BLaER1 (cell line): ENCODE measurements around the gene OR7G3.

Experiments
- H3K27ac ChIP-seq: shearing (Covaris generic); formaldehyde crosslinking; 2 replicates; pipeline ENCODE4 v1.8.1; 2022
- H3K27me3 ChIP-seq: shearing (Covaris generic); formaldehyde crosslinking; 2 replicates; pipeline ENCODE4 v1.8.1; 2022
- H3K36me3 ChIP-seq: shearing (Covaris generic); formaldehyde crosslinking; 2 replicates; pipeline ENCODE4 v1.8.1; 2022
- H3K4me1 ChIP-seq: shearing (Covaris generic); formaldehyde crosslinking; 2 replicates; pipeline ENCODE4 v1.8.1; 2022
- H3K4me2 ChIP-seq: shearing (Covaris generic); formaldehyde crosslinking; 2 replicates; pipeline ENCODE4 v1.8.1; 2022
- H3K4me3 ChIP-seq: shearing (Covaris generic); formaldehyde crosslinking; 2 replicates; pipeline ENCODE4 v1.8.1; 2022
- H3K9ac ChIP-seq: shearing (Covaris generic); formaldehyde crosslinking; 2 replicates; pipeline ENCODE4 v1.8.1; 2022
- H3K9me3 ChIP-seq: shearing (Covaris generic); formaldehyde crosslinking; 2 replicates; pipeline ENCODE4 v1.8.1; 2022
- H4K20me1 ChIP-seq: shearing (Covaris generic); formaldehyde crosslinking; 2 replicates; pipeline ENCODE4 v1.8.1; 2022
- Cebpa-rat ChIP-seq: shearing (Covaris generic); IDR thresholded peaks from 2 replicates; pipeline ENCODE4 v1.8.1; 2022

Gene OR7G3

GRCh38 chr19:9116547-9116946, 10.2 kb downstream of the OR7G3 start:
- Histone ChIP-seq H3K4me3 (no peak overlapping the region), H3K27ac (no peak overlapping the region), H3K9me3 (no peaks in the 10 kb centered on the region), H3K27me3 (no peaks in the 10 kb centered on the region), H3K4me1 (no peaks in the 10 kb centered on the region), H3K36me3 (no peaks in the 10 kb centered on the region), H3K9ac (no peak overlapping the region), H3K4me2 (no peak overlapping the region), H4K20me1 (no peaks in the 10 kb centered on the region)
- TF ChIP-seq Cebpa-rat, result no peak

GRCh38 chr19:9115307-9115813, 11.4 kb downstream of the OR7G3 start, which contains the start of gene OR7G1:
Gene OR7G1 (minus strand): TSS chr19:9115763. CDS start chr19:9115763, 0 bp downstream.
- H3K36me3 ChIP-seq, result no peaks in the 10 kb centered on the region
- no peaks in the 10 kb centered on the region for H3K4me1 ChIP-seq
- no peaks in the 10 kb centered on the region for H3K9me3 ChIP-seq
- no peak within 1 kb of the TSS for H3K4me3 ChIP-seq
- no peaks in the 10 kb centered on the region for H4K20me1 ChIP-seq
- no peak within 1 kb of the TSS for H3K27ac ChIP-seq
- no peak within 1 kb of the TSS for H3K9ac ChIP-seq
- no peak within 1 kb of the TSS for H3K4me2 ChIP-seq
- H3K27me3 ChIP-seq, result no peaks in the 10 kb centered on the region
- no peak for TF ChIP-seq Cebpa-rat

- H3K27ac ChIP-seq, result no peak overlapping the region
- H3K9ac ChIP-seq, result no peak overlapping the region
- no peaks in the 10 kb centered on the region for H3K27me3 ChIP-seq
- no peaks in the 10 kb centered on the region for H3K4me1 ChIP-seq
- H3K4me2 ChIP-seq, result no peak overlapping the region
- H3K36me3 ChIP-seq, result no peaks in the 10 kb centered on the region
- H3K9me3 ChIP-seq, result no peaks in the 10 kb centered on the region
- H4K20me1 ChIP-seq, result no peaks in the 10 kb centered on the region
- H3K4me3 ChIP-seq, result no peak overlapping the region
- TF ChIP-seq Cebpa-rat, result no peak
These were observed 16.8 kb downstream of the OR7G3 start for GRCh38 chr19:9109959-9110358.

GRCh38 chr19:9107375-9107774, 19.4 kb downstream of the OR7G3 start, which contains the start of gene OR7G2:
Gene OR7G2 (minus strand): TSS chr19:9107475. CDS start chr19:9103243, 4,232 bp downstream.
- Histone ChIP-seq H3K36me3 (no peaks in the 10 kb centered on the region), H3K4me3 (no peak within 1 kb of the TSS), H4K20me1 (no peaks in the 10 kb centered on the region), H3K4me1 (no peaks in the 10 kb centered on the region), H3K9me3 (no peaks in the 10 kb centered on the region), H3K27ac (no peak within 1 kb of the TSS), H3K9ac (no peak within 1 kb of the TSS), H3K27me3 (no peaks in the 10 kb centered on the region), H3K4me2 (no peak within 1 kb of the TSS)
- TF ChIP-seq Cebpa-rat, result no peak

- Histone ChIP-seq H4K20me1 (no peaks in the 10 kb centered on the region), H3K4me2 (no peak within 1 kb of the TSS), H3K4me1 (peaks cover 3% of the 10 kb centered on the region; the same call in 1 of the 2 replicates), H3K36me3 (no peaks in the 10 kb centered on the region), H3K4me3 (no peak within 1 kb of the TSS), H3K27me3 (no peaks in the 10 kb centered on the region), H3K9ac (no peak within 1 kb of the TSS), H3K9me3 (no peaks in the 10 kb centered on the region), H3K27ac (no peak within 1 kb of the TSS)
- no peak for TF ChIP-seq Cebpa-rat
These were observed 40.0 kb downstream of the OR7G3 start, which contains the start of gene OR1M1 for GRCh38 chr19:9086761-9087160. Gene OR1M1 (plus strand): TSS chr19:9087061. CDS start chr19:9093245, 6,184 bp downstream.

- Histone ChIP-seq H3K9me3 (no peaks in the 10 kb centered on the region), H3K9ac (no peak overlapping the region), H3K36me3 (no peaks in the 10 kb centered on the region), H3K27ac (no peak overlapping the region), H3K4me3 (no peak overlapping the region), H3K4me2 (no peak overlapping the region), H4K20me1 (no peaks in the 10 kb centered on the region), H3K4me1 (0 out of 2 replicates have a peak, but pooled peaks cover 4% of the 10 kb centered on the region), H3K27me3 (no peaks in the 10 kb centered on the region)
- no peak for TF ChIP-seq Cebpa-rat
These were observed 48.1 kb downstream of the OR7G3 start for GRCh38 chr19:9078651-9079050.

- Histone ChIP-seq H4K20me1 (no peaks in the 10 kb centered on the region), H3K36me3 (no peaks in the 10 kb centered on the region), H3K9me3 (no peaks in the 10 kb centered on the region), H3K4me3 (no peak overlapping the region), H3K9ac (no peak overlapping the region), H3K4me2 (no peak overlapping the region), H3K27me3 (no peaks in the 10 kb centered on the region), H3K4me1 (0 out of 2 replicates have a peak, but pooled peaks cover 4% of the 10 kb centered on the region), H3K27ac (no peak overlapping the region)
- TF ChIP-seq Cebpa-rat, result no peak
These were observed 49.8 kb downstream of the OR7G3 start for GRCh38 chr19:9076901-9077300.
